ENCODE results near the gene TUT4.

GRCh38 chr1:52580283-52580682 lies 27.4 kb upstream of the TUT4 start:
- TF ChIP-seq CTCF (IDR thresholded peaks at IDR 0.05 in 8 of 11, conservative IDR thresholded peaks at IDR 0.05 in 3 of 11) (no peak), POLR2AphosphoS5 (IDR thresholded peaks at IDR 0.05) (no peak), POLR2A (IDR thresholded peaks at IDR 0.05) (no peak)
